H1 (cell line): ENCODE data around the gene SPATA13. TPM values are rescaled to one million over a fixed set of nuclear protein-coding genes. Genes with fewer than 3 reads are reported as not detected.

Experiments
- CTCF ChIA-PET: fragments of 300-600 bp; sonication (Branson Sonifier 250); formaldehyde crosslinking; loops from one replicate; lab custom pipeline; 2021; ENCODE audit not compliant: partially characterized antibody; lab: Charles Lee
- POLR2A ChIA-PET: fragments of 300-600 bp; sonication (Branson Sonifier 250); formaldehyde crosslinking; loops from one replicate; lab custom pipeline; 2021; ENCODE audit warnings: inconsistent platforms; ENCODE audit not compliant: partially characterized antibody; lab: Charles Lee
- DNase-seq, 2 experiments: peaks; one replicate each; pipeline versions ENCODE4 v3.0.0 to v3.0.0-alpha.2; 2010 to 2022; ENCODE audit warnings: low spot score in 2 of 2, low read depth in 1 of 2, mixed read lengths in 1 of 2
- FAIRE-seq: peaks from 2 replicates; lab custom pipeline; 2011; peaks lifted over from hg19 to GRCh38; lab: Jason Lieb, UNC
- H2AFZ ChIP-seq: 2 replicates; pipeline ENCODE4 v1.8.1; 2012; ENCODE audit warnings: low read length, inconsistent platforms
- H2AK5ac ChIP-seq: 2 replicates; pipeline ENCODE4 v1.6.1; 2013; ENCODE audit warnings: low read depth, low read length
- H2BK120ac ChIP-seq: replicated peaks from 2 replicates; pipeline ENCODE3; 2013; ENCODE audit warnings: low read depth, low read length, inconsistent platforms
- H2BK12ac ChIP-seq: 2 replicates; pipeline ENCODE4 v1.6.1; 2013; ENCODE audit warnings: low read depth, low read length
- H2BK15ac ChIP-seq: 2 replicates; pipeline ENCODE4 v1.6.1; 2013; ENCODE audit warnings: low read length
- H2BK20ac ChIP-seq: 2 replicates; pipeline ENCODE4 v1.6.1; 2013; ENCODE audit warnings: low read length
- H2BK5ac ChIP-seq: 2 replicates; pipeline ENCODE4 v1.6.1; 2013; ENCODE audit warnings: low read depth, low read length
- H3K14ac ChIP-seq: 2 replicates; pipeline ENCODE4 v1.6.1; 2013; ENCODE audit warnings: inconsistent platforms; ENCODE audit not compliant: insufficient read length
- H3K18ac ChIP-seq: 2 replicates; pipeline ENCODE4 v1.6.1; 2013; ENCODE audit warnings: low read length; ENCODE audit errors: extremely low read depth
- H3K23ac ChIP-seq: 2 replicates; pipeline ENCODE4 v1.6.1; 2013; ENCODE audit warnings: inconsistent platforms; ENCODE audit not compliant: insufficient read length
- H3K23me2 ChIP-seq: 2 replicates; pipeline ENCODE4 v1.6.1; 2013; ENCODE audit warnings: low read depth, low read length
- H3K27ac ChIP-seq: 2 replicates; pipeline ENCODE4 v1.6.1; 2011; ENCODE audit warnings: low read depth, low read length, inconsistent platforms
- H3K27me3 ChIP-seq, 4 experiments: replicated peaks in 1 of 4; 1 replicate in 1 of 4; 2 replicates in 3 of 4; pipeline versions ENCODE4 v1.6.1 to v1.8.1; 2011 to 2013; ENCODE audit warnings: low read length in 3 of 4, mild to moderate bottlenecking in 3 of 4, inconsistent platforms in 2 of 4, mixed read lengths in 2 of 4, moderate library complexity in 1 of 4; ENCODE audit not compliant: control insufficient read depth in 3 of 4, insufficient read depth in 3 of 4; ENCODE audit errors: extremely low read depth in 1 of 4
- H3K36me3 ChIP-seq, 4 experiments: 2 replicates each; pipeline versions ENCODE4 v1.6.1 to v1.8.1; 2011 to 2013; ENCODE audit warnings: mild to moderate bottlenecking in 4 of 4, low read length in 3 of 4, moderate library complexity in 2 of 4, control low read depth in 1 of 4, inconsistent platforms in 1 of 4; ENCODE audit not compliant: insufficient read depth in 4 of 4, control insufficient read depth in 2 of 4
- H3K4ac ChIP-seq: replicated peaks from 2 replicates; pipeline ENCODE3; 2013; ENCODE audit warnings: low read length, low read depth, mixed read lengths, inconsistent platforms; ENCODE audit not compliant: insufficient read length
- H3K4me1 ChIP-seq, 4 experiments: replicated peaks in 1 of 4; 1 replicate in 1 of 4; 2 replicates in 3 of 4; pipeline versions ENCODE4 v1.6.1 to v1.8.1; 2011 to 2013; ENCODE audit warnings: low read length in 3 of 4, inconsistent platforms in 2 of 4, mixed read lengths in 1 of 4; ENCODE audit not compliant: insufficient read depth in 4 of 4, control insufficient read depth in 3 of 4
- H3K4me2 ChIP-seq, 2 experiments: 2 replicates each; pipeline versions ENCODE4 v1.6.1 to v1.8.1; 2011 to 2013; ENCODE audit warnings: low read depth in 2 of 2, low read length in 2 of 2, control low read depth in 1 of 2, inconsistent platforms in 1 of 2, mild to moderate bottlenecking in 1 of 2; ENCODE audit not compliant: insufficient read depth in 1 of 2
- H3K4me3 ChIP-seq, 4 experiments: fragments of 200-600, 300-600 bp in 1 of 4; sonication (generic), shearing (Covaris generic), sonication (Bioruptor Twin) in 1 of 4; 2 replicates each; pipeline versions ENCODE4 v1.5.1 to v1.8.1; 2011 to 2016; ENCODE audit warnings: low read length in 4 of 4, low read depth in 3 of 4, control low read depth in 2 of 4, inconsistent platforms in 2 of 4, mild to moderate bottlenecking in 2 of 4, mixed read lengths in 1 of 4, moderate library complexity in 1 of 4; ENCODE audit not compliant: insufficient read depth in 2 of 4; ENCODE audit errors: extremely low read depth in 1 of 4
- H3K56ac ChIP-seq: replicated peaks from 2 replicates; pipeline ENCODE3; 2013; ENCODE audit warnings: low read depth, mild to moderate bottlenecking, mixed read lengths, low read length, inconsistent platforms; ENCODE audit not compliant: insufficient read length
- H3K79me1 ChIP-seq: 2 replicates; pipeline ENCODE4 v1.6.1; 2013; ENCODE audit warnings: low read depth, low read length, control low read depth
- H3K79me2 ChIP-seq, 2 experiments: 2 replicates each; pipeline versions ENCODE4 v1.6.1 to v1.8.1; 2012 to 2013; ENCODE audit warnings: low read length in 2 of 2, mild to moderate bottlenecking in 2 of 2, inconsistent platforms in 1 of 2; ENCODE audit not compliant: insufficient read depth in 2 of 2, control insufficient read depth in 1 of 2
- H3K9ac ChIP-seq, 4 experiments: replicated peaks in 1 of 4; 1 replicate in 1 of 4; 2 replicates in 3 of 4; pipeline versions ENCODE4 v1.6.1 to v1.8.1; 2011 to 2013; ENCODE audit warnings: low read depth in 3 of 4, low read length in 3 of 4, control low read depth in 2 of 4, mild to moderate bottlenecking in 2 of 4, moderate library complexity in 2 of 4, inconsistent platforms in 1 of 4; ENCODE audit errors: extremely low read depth in 1 of 4
- H3K9me3 ChIP-seq, 2 experiments: 2 replicates each; pipeline versions ENCODE4 v1.6.1 to v1.8.1; 2012 to 2013; ENCODE audit warnings: mild to moderate bottlenecking in 2 of 2, moderate library complexity in 2 of 2, control low read depth in 1 of 2, inconsistent platforms in 1 of 2, low read depth in 1 of 2, low read length in 1 of 2, mixed read lengths in 1 of 2; ENCODE audit not compliant: insufficient read depth in 2 of 2
- H4K20me1 ChIP-seq, 2 experiments: replicated peaks in 1 of 2; 2 replicates each; pipeline versions ENCODE3 to v1.8.1; 2011 to 2013; ENCODE audit warnings: inconsistent platforms in 2 of 2, low read length in 2 of 2, mild to moderate bottlenecking in 1 of 2; ENCODE audit not compliant: insufficient read depth in 2 of 2, control insufficient read depth in 1 of 2
- H4K5ac ChIP-seq: 2 replicates; pipeline ENCODE4 v1.6.1; 2013; ENCODE audit warnings: low read length, low read depth, mixed read lengths, inconsistent platforms; ENCODE audit not compliant: insufficient read length
- H4K8ac ChIP-seq: 2 replicates; pipeline ENCODE4 v1.8.0; 2013; ENCODE audit warnings: mild to moderate bottlenecking, moderate library complexity, low read length, inconsistent platforms; ENCODE audit not compliant: insufficient read depth; ENCODE audit errors: extremely low read depth
- H4K91ac ChIP-seq: replicated peaks from 2 replicates; pipeline ENCODE3; 2013; ENCODE audit warnings: low read length, mixed read lengths, inconsistent platforms; ENCODE audit not compliant: insufficient read length
- BRCA1 ChIP-seq: IDR thresholded peaks from 2 replicates; pipeline ENCODE4 v1.6.1; 2012; ENCODE audit warnings: low read depth, low read length, improper control_type of control experiment
- EP300 ChIP-seq, 2 experiments: IDR thresholded peaks; 1 replicate in 1 of 2; 2 replicates in 1 of 2; pipeline ENCODE4 v1.6.1; 2011 to 2012; ENCODE audit warnings: low read depth in 2 of 2, low read length in 2 of 2, mild to moderate bottlenecking in 2 of 2, borderline replicate concordance in 1 of 2, inconsistent platforms in 1 of 2, moderate library complexity in 1 of 2
- FOSL1 ChIP-seq: IDR thresholded peaks from 2 replicates; pipeline ENCODE4 v1.6.1; 2011; ENCODE audit warnings: mild to moderate bottlenecking, low read depth, low read length, moderate library complexity; ENCODE audit not compliant: insufficient read depth
- MAFK ChIP-seq: IDR thresholded peaks from 2 replicates; pipeline ENCODE4 v1.6.1; 2012; ENCODE audit warnings: low read depth, mild to moderate bottlenecking, improper control_type of control experiment, low read length
- POLR2A ChIP-seq, 2 experiments: IDR thresholded peaks; 1 replicate in 1 of 2; 2 replicates in 1 of 2; pipeline ENCODE4 v1.6.1; 2011; ENCODE audit warnings: low read depth in 2 of 2, low read length in 2 of 2, mild to moderate bottlenecking in 2 of 2; ENCODE audit errors: control extremely low read depth in 1 of 2
- POLR2AphosphoS5 ChIP-seq: IDR thresholded peaks from 2 replicates; pipeline ENCODE4 v1.6.1; 2011; ENCODE audit warnings: low read depth, low read length
- RAD21 ChIP-seq, 2 experiments: IDR thresholded peaks in 1 of 2; conservative IDR thresholded peaks in 1 of 2; 2 replicates each; pipeline ENCODE4 v1.6.1; 2011; ENCODE audit warnings: low read depth in 2 of 2, low read length in 2 of 2, improper control_type of control experiment in 1 of 2, inconsistent platforms in 1 of 2, mild to moderate bottlenecking in 1 of 2, moderate library complexity in 1 of 2
- RBBP5 ChIP-seq: IDR thresholded peaks from 2 replicates; pipeline ENCODE4 v1.7.1; 2012; ENCODE audit warnings: low read depth, mild to moderate bottlenecking, inconsistent platforms, low read length, moderate library complexity, borderline replicate concordance
- RNF2 ChIP-seq: fragments of 200-900, 300-1000 bp; sonication (generic); IDR thresholded peaks from 2 replicates; pipeline ENCODE4 v1.7.1; 2016; ENCODE audit warnings: borderline replicate concordance, low read depth, mild to moderate bottlenecking, antibody characterized with exemption, low read length; ENCODE audit not compliant: poor library complexity, severe bottlenecking; ENCODE audit errors: missing control alignments
- TAF1 ChIP-seq: IDR thresholded peaks from 2 replicates; pipeline ENCODE4 v1.6.1; 2011; ENCODE audit warnings: mild to moderate bottlenecking, low read depth, low read length
- TEAD4 ChIP-seq: IDR thresholded peaks from 2 replicates; pipeline ENCODE4 v1.6.1; 2012; ENCODE audit warnings: low read depth, low read length, inconsistent platforms, mixed read lengths
- WGBS, 2 experiments: shearing (Covaris generic) in 1 of 2; methylation state at CpG; one replicate each; pipeline versions ENCODE4 v1.1.6 to v1.1.7; 2013 to 2015; ENCODE audit warnings: low lambda C conversion rate in 2 of 2, mixed read lengths in 2 of 2, inconsistent platforms in 1 of 2, low coverage in 1 of 2, missing lambda C conversion rate in 1 of 2; ENCODE audit not compliant: insufficient replicate concordance in 2 of 2, insufficient coverage in 1 of 2, insufficient read length in 1 of 2; ENCODE audit errors: extremely low coverage in 1 of 2, missing lambda C conversion rate in 1 of 2; 5-methylcytosine and 5-hydroxymethylcytosine counted together
- polyA plus RNA-seq, 7 experiments: library from polyadenylated mRNA; depleted of rRNA in 3 of 7; stranded (reverse) in 5 of 7; unstranded in 2 of 7; fragments of >200 nt in 5 of 7; fragments of 200-250 nt in 2 of 7; gene quantifications; 1 replicate in 5 of 7; 2 replicates in 1 of 7; 4 replicates in 1 of 7; pipeline versions ENCODE4 v1.2.1 to v1.2.3, GENCODE V29; 2011 to 2013; ENCODE audit warnings: missing spikeins in 2 of 7, mixed read lengths in 2 of 7
- total RNA-seq: library from RNA; stranded (reverse); fragmentation: NEBNext Ultra II Directional; extraction: Animal tissue kit (Norgen Biotek cat#: 25700); gene quantifications from 2 replicates; pipeline ENCODE4 v1.2.1, GENCODE V29; 2021

The SPATA13 gene
- total and polyA plus RNA-seq, 2 of the 8 experiments (the other 6 are each of a cell fraction or from before 2014, with no cell fraction given) = 12.6 to 30.9 TPM

DNA sequence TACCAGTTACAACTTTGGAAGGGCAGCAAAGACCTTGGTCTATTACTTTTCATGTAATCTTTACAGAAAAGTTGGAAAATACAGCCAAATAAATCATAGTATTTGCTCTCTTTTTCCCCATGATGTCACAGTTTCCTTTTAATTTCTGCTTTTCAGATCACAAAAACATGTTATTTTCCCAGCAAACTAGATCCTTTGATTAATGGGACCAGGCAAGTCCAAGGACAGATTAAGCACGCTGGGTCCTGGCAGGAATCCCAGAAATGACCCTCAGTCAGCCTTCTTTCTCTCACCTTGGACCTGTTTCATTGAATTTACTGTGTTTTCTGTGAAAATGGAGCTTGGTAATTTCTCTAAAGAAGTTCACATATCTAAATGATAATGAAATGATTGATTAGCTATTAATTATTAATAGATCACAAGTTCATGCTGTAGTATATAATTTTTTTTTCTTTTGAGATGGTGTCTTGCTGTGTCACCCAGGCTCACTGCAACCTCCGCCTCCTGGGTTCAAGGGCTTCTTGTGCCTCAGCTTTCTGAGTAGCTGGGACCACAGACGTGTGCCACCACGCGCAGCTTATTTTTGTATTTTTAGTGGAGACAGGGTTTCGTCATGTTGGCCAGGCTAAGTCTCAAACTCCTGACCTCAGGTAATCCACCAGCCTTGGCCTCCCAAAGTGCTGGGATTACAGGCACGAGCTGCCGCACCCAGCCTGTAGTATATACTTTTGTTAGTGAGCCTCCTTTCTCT lies 16.0 kb downstream of the SPATA13 start:
- Histone ChIP-seq H3K4me2 (no peak overlapping the region), H4K5ac (no peak overlapping the region), H3K79me1 (no peaks in the 10 kb centered on the region), H3K18ac (no peak overlapping the region), H3K9me3 (no peaks in the 10 kb centered on the region), H3K27me3 (no peaks in the 10 kb centered on the region), H2BK20ac (no peak overlapping the region), H3K56ac (no peak overlapping the region), H2AFZ (no peak overlapping the region), H3K9ac (no peak overlapping the region), H3K4me1 (peaks cover 0 to 4% (median 1%) of the 10 kb centered on the region in 4 experiments; a peak in 2 of 7 replicates), H3K79me2 (peaks cover 0 to 95% of the 10 kb centered on the region in 2 experiments; a peak in 3 of 4 replicates), H3K23ac (no peak overlapping the region), H3K4ac (no peak overlapping the region), H3K4me3 (no peak overlapping the region), H3K36me3 (no peaks in the 10 kb centered on the region), H4K8ac (no peak overlapping the region), H2BK120ac (no peak overlapping the region), H2AK5ac (no peak overlapping the region), H3K23me2 (no peaks in the 10 kb centered on the region), H4K20me1 (peaks cover 0 to 4% of the 10 kb centered on the region in 2 experiments), H3K27ac (no peak overlapping the region), H2BK15ac (no peak overlapping the region), H2BK5ac (no peak overlapping the region), H2BK12ac (no peak overlapping the region), H4K91ac (no peak overlapping the region), H3K14ac (no peak overlapping the region)
- ChIA-PET CTCF (interaction anchor here (1.1 kb wide), 1 partner anchor 44 kb away, joined by 3 read pairs; no protein-coding TSS in a partner anchor), POLR2A (interaction anchor here (0.6 kb wide), 1 partner anchor 331 kb away, joined by 3 read pairs; no protein-coding TSS in a partner anchor)
- DNase-seq = no peak
- 94% methylated on average over 8 of the region's 8 CpGs; no CpG with 5 or more reads in 1 of the 2 experiments for WGBS, 2 experiments
- no peak for FAIRE-seq
- TF ChIP-seq POLR2AphosphoS5 = no peak
- TF ChIP-seq POLR2A (IDR thresholded peaks at IDR 0.05; ENCODE audit: control extremely low read depth in 1 of 2, low read depth in 2 of 2, low read length in 2 of 2) = no peak
- no peak for TF ChIP-seq FOSL1
- no peak for TF ChIP-seq RNF2
- no peak for TF ChIP-seq EP300 (IDR thresholded peaks at IDR 0.05; ENCODE audit: borderline replicate concordance in 1 of 2, low read depth in 2 of 2, low read length in 2 of 2)
- no peak for TF ChIP-seq TAF1
- TF ChIP-seq BRCA1 = no peak
- TF ChIP-seq RAD21 (IDR thresholded peaks at IDR 0.05 in 1 of 2, conservative IDR thresholded peaks at IDR 0.05 in 1 of 2; ENCODE audit: low read depth in 2 of 2, low read length in 2 of 2) = no peak
- TF ChIP-seq MAFK = no peak
- TF ChIP-seq TEAD4 = no peak
- TF ChIP-seq RBBP5 = no peak
